OCI-LY7 (cell line): ENCODE measurements around the gene TMEM131L. TPM values are rescaled to one million over a fixed set of nuclear protein-coding genes. Genes with fewer than 3 reads are reported as not detected.

Experiments used
- BruUV-seq: library from RNA; stranded (reverse); fragments of 400-500 nt; replicated peaks from 2 replicates; lab custom pipeline; 2021; lab: Mats Ljungman, UMichigan
- CTCF ChIA-PET: fragments of 300-600 bp; sonication (Branson Sonifier 250); formaldehyde crosslinking; loops from one replicate; lab custom pipeline; 2022; ENCODE audit warnings: antibody characterized with exemption; ENCODE audit not compliant: unreplicated experiment; lab: Charles Lee
- POLR2A ChIA-PET: fragments of 300-600 bp; sonication (Branson Sonifier 250); formaldehyde crosslinking; loops from one replicate; lab custom pipeline; 2022; ENCODE audit warnings: antibody characterized with exemption; lab: Charles Lee
- DNase-seq: peaks from one replicate; pipeline ENCODE4 v3.0.0-alpha.2; 2015; ENCODE audit warnings: low spot score
- H2AFZ ChIP-seq: fragments of 200-600 bp; sonication (generic), shearing (Covaris generic); 2 replicates; pipeline ENCODE4 v1.6.1; 2014; ENCODE audit warnings: mild to moderate bottlenecking, antibody characterized with exemption, low read length, moderate library complexity
- H3K27ac ChIP-seq: fragments of 200-600 bp; sonication (generic); 2 replicates; pipeline ENCODE4 v1.5.1; 2014; ENCODE audit warnings: mixed run types, low read depth, mild to moderate bottlenecking, moderate library complexity, low read length, inconsistent platforms; ENCODE audit not compliant: poor library complexity, severe bottlenecking
- H3K36me3 ChIP-seq: fragments of 200-600 bp; sonication (generic); 2 replicates; pipeline ENCODE4 v1.6.1; 2014; ENCODE audit warnings: mild to moderate bottlenecking, antibody characterized with exemption, low read length, moderate library complexity, mixed read lengths; ENCODE audit not compliant: insufficient read depth
- H3K4me1 ChIP-seq: fragments of 200-600 bp; sonication (generic); 2 replicates; pipeline ENCODE4 v1.5.1; 2014; ENCODE audit warnings: mild to moderate bottlenecking, low read length; ENCODE audit not compliant: insufficient read depth, poor library complexity, severe bottlenecking
- H3K4me2 ChIP-seq: fragments of 200-600 bp; sonication (generic); 2 replicates; pipeline ENCODE4 v1.6.1; 2014; ENCODE audit warnings: mild to moderate bottlenecking, low read length
- H3K4me3 ChIP-seq: fragments of 200-600 bp; sonication (generic); 2 replicates; pipeline ENCODE4 v1.5.1; 2014; ENCODE audit warnings: mild to moderate bottlenecking, low read depth, low read length; ENCODE audit not compliant: poor library complexity, severe bottlenecking
- H3K79me2 ChIP-seq: fragments of 200-600 bp; sonication (generic); 2 replicates; pipeline ENCODE4 v1.6.1; 2016; ENCODE audit warnings: low read depth, mild to moderate bottlenecking, low read length, moderate library complexity, mixed read lengths; ENCODE audit not compliant: insufficient read depth
- H3K9me2 ChIP-seq: fragments of 200-600 bp; sonication (generic); 2 replicates; pipeline ENCODE4 v1.6.1; 2016; ENCODE audit warnings: mild to moderate bottlenecking, low read length, mixed read lengths; ENCODE audit not compliant: insufficient read depth
- H3K9me3 ChIP-seq: fragments of 200-600 bp; sonication (generic); 2 replicates; pipeline ENCODE4 v1.6.1; 2014; ENCODE audit warnings: mild to moderate bottlenecking, mixed run types, low read length, mixed read lengths
- H4K20me1 ChIP-seq: fragments of 200-600 bp; sonication (generic); 2 replicates; pipeline ENCODE4 v1.6.1; 2014; ENCODE audit warnings: mild to moderate bottlenecking, antibody characterized with exemption, low read length, moderate library complexity, mixed read lengths; ENCODE audit not compliant: insufficient read depth
- CTCF ChIP-seq: fragments of 200-600 bp; sonication (generic); conservative IDR thresholded peaks from 2 replicates; pipeline ENCODE4 v1.5.1; 2014; ENCODE audit warnings: mild to moderate bottlenecking, antibody characterized with exemption, low read length, moderate library complexity, mixed read lengths
- EZH2phosphoT487 ChIP-seq: fragments of 200-600 bp; sonication (generic); IDR thresholded peaks from 2 replicates; pipeline ENCODE4 v1.6.1; 2018; ENCODE audit warnings: low read depth, borderline replicate concordance, mild to moderate bottlenecking, mixed run types, antibody characterized with exemption, low read length, moderate library complexity, mixed read lengths
- intact Hi-C: fragments of 100-400 bp; cut with micrococcal nuclease; formaldehyde crosslinking; loops from one replicate; pipeline ENCODE4 v1.10.0; 2022; ENCODE audit not compliant: unreplicated experiment
- total RNA-seq, 2 experiments: library from RNA; depleted of rRNA in 1 of 2; stranded (reverse); fragments of >200 nt in 1 of 2; shearing (Covaris generic) in 1 of 2; gene quantifications; 2 replicates each; pipeline ENCODE4 v1.2.3, GENCODE V29; 2014 to 2022

TMEM131L gene
- total RNA-seq, 2 experiments from 2014 or later = 133 to 148 TPM

- H3K9me2 ChIP-seq = no peaks in the 10 kb centered on the region
- ChIA-PET CTCF (no interaction called here), POLR2A (interaction anchor here (0.7 kb wide), 2 partner anchors 11 to 19 kb away, joined by 3 to 4 read pairs; no protein-coding TSS in a partner anchor)
- TF ChIP-seq EZH2phosphoT487 = no peak
- no peak for TF ChIP-seq CTCF
- no peak overlapping the region for H3K4me3 ChIP-seq
- intact Hi-C loops = no loop called here
- 0 out of 2 replicates have a peak, but pooled peaks cover 3% of the 10 kb centered on the region for H3K9me3 ChIP-seq
- no peak overlapping the region for H3K27ac ChIP-seq
- H4K20me1 ChIP-seq = no peaks in the 10 kb centered on the region
- BruUV-seq = no TSS peak
- H3K79me2 ChIP-seq = no peaks in the 10 kb centered on the region
- no peaks in the 10 kb centered on the region for H3K4me1 ChIP-seq
- H3K36me3 ChIP-seq = no peaks in the 10 kb centered on the region
- no peak overlapping the region for H3K4me2 ChIP-seq
- DNase-seq = no peak
- no peak overlapping the region for H2AFZ ChIP-seq
Measured at GRCh38 chr4:153684971-153685371, 218.8 kb downstream of the TMEM131L start.

Other genes with a start within 250 kb of the TMEM131L start
- gene MND1, start 121.7 kb upstream of the TMEM131L start, total RNA-seq (2014; rRNA removed; shearing (Covaris generic)) = 59.4 and 67.9 TPM in 2 replicates
- gene MND1, start 121.7 kb upstream of the TMEM131L start, total RNA-seq (2022) = 101 and 122 TPM in 2 replicates
- 0.28 and 1.5 TPM in 2 replicates for gene TLR2, start 217.9 kb downstream of the TMEM131L start, total RNA-seq (2014; rRNA removed; shearing (Covaris generic))
- gene TLR2, start 217.9 kb downstream of the TMEM131L start, total RNA-seq (2022) = not detected in 2 replicates